ENCODE results near the gene QPRT. TPM values are rescaled to one million over a fixed set of nuclear protein-coding genes. Genes with fewer than 3 reads are reported as not detected.
A peak's percentile ranks its signal among the peaks of the same experiment; 100 is the strongest.

QPRT gene
- total RNA-seq, 2 experiments from 2014 or later = 0.19 to 0.45 TPM

- POLR2A ChIA-PET = interaction anchor here (0.7 to 2.1 kb wide), 7 partner anchors 16 to 164 kb away, joined by 3 to 6 read pairs (median 4); partner anchors contain the start of genes C16orf54 and QPRT
- Mint-ChIP-seq H3K36me3 (ENCODE audit: low read depth) (peaks cover 56% of the 10 kb centered on the region), H3K4me3 (peak within 1 kb of the TSS; percentile 98), H3K9me3 (no peaks in the 10 kb centered on the region), H3K4me1 (ENCODE audit: low read depth) (peaks cover 66% of the 10 kb centered on the region), H3K27ac (peak within 1 kb of the TSS; percentile 95), H3K27me3 (no peaks in the 10 kb centered on the region)
- Histone ChIP-seq H3K4me3 (ENCODE audit: low read length) (peak within 1 kb of the TSS; percentile 98), H3K36me3 (ENCODE audit: insufficient read depth, low read length) (peaks cover 22% of the 10 kb centered on the region), H3K4me1 (ENCODE audit: insufficient read depth, low read length) (peaks cover 84% of the 10 kb centered on the region), H3K27ac (ENCODE audit: low read depth in 1 of 2, low read length in 2 of 2) (peak within 1 kb of the TSS; percentile 82 to 88), H3K27me3 (ENCODE audit: control insufficient read depth in 1 of 2, insufficient read depth in 2 of 2, low read length in 2 of 2) (no peaks in the 10 kb centered on the region), H3K9me3 (ENCODE audit: control insufficient read depth in 1 of 2, insufficient read depth in 1 of 2, low read length in 2 of 2) (no peaks in the 10 kb centered on the region)
- CTCF ChIA-PET = no interaction called here
- no peak for TF ChIP-seq CTCF (IDR thresholded peaks at IDR 0.05)
- ATAC-seq (ENCODE audit: poor library complexity) (peak; percentile 29), DNase-seq (peak in 10 of 14 experiments; percentile 19 to 69 (median 47))
- intact Hi-C loops (cut with DNase I, micrococcal nuclease) = loop anchor here (2.0 to 10.0 kb wide), 3 partner anchors 16 to 48 kb away; partner anchors contain the start of gene QPRT (in 1 of the 2)
Measured at GRCh38 chr16:29663016-29663806, 15.8 kb upstream of the QPRT start, which contains the start of gene SPN. Gene SPN, plus strand, starts transcription at chr16:29663247. Its CDS starts 482 bp downstream, at chr16:29663729.

- Mint-ChIP-seq H3K36me3 (ENCODE audit: low read depth) (peaks cover 56% of the 10 kb centered on the region), H3K4me3 (peak overlapping the region; percentile 98), H3K27me3 (no peaks in the 10 kb centered on the region), H3K4me1 (ENCODE audit: low read depth) (peaks cover 66% of the 10 kb centered on the region), H3K27ac (peak overlapping the region; percentile 95), H3K9me3 (no peaks in the 10 kb centered on the region)
- intact Hi-C loops (cut with DNase I, micrococcal nuclease) = loop anchor here (2.0 to 10.0 kb wide), 3 partner anchors 15 to 49 kb away; partner anchors contain the start of gene QPRT (in 1 of the 2)
- peak in 3 of 14 experiments; percentile 10 to 47 (median 29) for DNase-seq
- Histone ChIP-seq H3K36me3 (ENCODE audit: insufficient read depth, low read length) (peaks cover 25% of the 10 kb centered on the region), H3K4me3 (ENCODE audit: low read length) (peak overlapping the region; percentile 98), H3K4me1 (ENCODE audit: insufficient read depth, low read length) (peaks cover 88% of the 10 kb centered on the region), H3K9me3 (ENCODE audit: control insufficient read depth in 1 of 2, insufficient read depth in 1 of 2, low read length in 2 of 2) (no peaks in the 10 kb centered on the region), H3K27ac (ENCODE audit: low read depth in 1 of 2, low read length in 2 of 2) (peak overlapping the region; percentile 64 to 88), H3K27me3 (ENCODE audit: control insufficient read depth in 1 of 2, insufficient read depth in 2 of 2, low read length in 2 of 2) (no peaks in the 10 kb centered on the region)
- ChIA-PET CTCF (no interaction called here), POLR2A (interaction anchor here (0.7 to 2.1 kb wide), 6 partner anchors 16 to 164 kb away, joined by 3 to 6 read pairs (median 4); partner anchors contain the start of genes C16orf54 and QPRT)
- TF ChIP-seq CTCF (IDR thresholded peaks at IDR 0.05) = no peak
- peak; percentile 2 for ATAC-seq (ENCODE audit: poor library complexity)
Measured at GRCh38 chr16:29663807-29664090, 15.2 kb upstream of the QPRT start.

- H3K36me3 ChIP-seq (ENCODE audit: insufficient read depth, low read length) = peaks cover 25% of the 10 kb centered on the region
- Mint-ChIP-seq H3K27me3 (no peaks in the 10 kb centered on the region), H3K36me3 (ENCODE audit: low read depth) (peaks cover 56% of the 10 kb centered on the region), H3K4me3 (peak overlapping the region; percentile 98), H3K9me3 (no peaks in the 10 kb centered on the region), H3K4me1 (ENCODE audit: low read depth) (peaks cover 66% of the 10 kb centered on the region), H3K27ac (peak overlapping the region; percentile 95)
- ATAC-seq (ENCODE audit: poor library complexity) (peak; percentile 33), DNase-seq (peak in 10 of 14 experiments; percentile 26 to 75 (median 46))
- intact Hi-C loops (cut with DNase I, micrococcal nuclease) = loop anchor here in 1 of 2 experiments (10.0 kb wide), 1 partner anchor 50 kb away; no protein-coding TSS in a partner anchor
- TF ChIP-seq CTCF (IDR thresholded peaks at IDR 0.05) = no peak
- H3K27ac ChIP-seq (ENCODE audit: low read depth in 1 of 2, low read length in 2 of 2) = peak overlapping the region; percentile 64 to 88
- CTCF ChIA-PET = no interaction called here
- POLR2A ChIA-PET = interaction anchor here (0.7 to 2.1 kb wide), 3 partner anchors 36 to 82 kb away, joined by 3 to 5 read pairs (median 3); partner anchors contain the start of gene C16orf54
- H3K9me3 ChIP-seq (ENCODE audit: control insufficient read depth in 1 of 2, insufficient read depth in 1 of 2, low read length in 2 of 2) = no peaks in the 10 kb centered on the region
- peaks cover 86% of the 10 kb centered on the region for H3K4me1 ChIP-seq (ENCODE audit: insufficient read depth, low read length)
- peak overlapping the region; percentile 98 for H3K4me3 ChIP-seq (ENCODE audit: low read length)
- no peaks in the 10 kb centered on the region for H3K27me3 ChIP-seq (ENCODE audit: control insufficient read depth in 1 of 2, insufficient read depth in 2 of 2, low read length in 2 of 2)
Measured at GRCh38 chr16:29664091-29664921, 14.7 kb upstream of the QPRT start.

Data from CD4-positive, alpha-beta T cell (primary cell).